Neural progenitor cell (in vitro differentiated cells): Measurements from ENCODE around the gene PITPNB. TPM values are rescaled to one million over a fixed set of nuclear protein-coding genes. Genes with fewer than 3 reads are reported as not detected.

Experiments
- DNase-seq: peaks from one replicate; pipeline ENCODE4 v3.0.0-alpha.2; 2016; ENCODE audit warnings: low spot score
- H2AFZ ChIP-seq: fragments of 200-600 bp; sonication (generic); replicated peaks from 2 replicates; pipeline ENCODE4 v1.6.1; 2016; ENCODE audit warnings: antibody characterized with exemption
- H3F3A ChIP-seq: fragments of 200-600 bp; sonication (generic); 2 replicates; pipeline ENCODE4 v1.6.1; 2016; ENCODE audit warnings: antibody characterized with exemption, low read depth
- H3K27ac ChIP-seq: fragments of 200-600 bp; sonication (generic); 2 replicates; pipeline ENCODE4 v1.5.1; 2016; ENCODE audit warnings: mild to moderate bottlenecking
- H3K27me3 ChIP-seq: fragments of 200-600 bp; sonication (generic); 2 replicates; pipeline ENCODE4 v1.6.1; 2016; ENCODE audit warnings: mild to moderate bottlenecking, moderate library complexity
- H3K36me3 ChIP-seq: fragments of 200-600 bp; sonication (generic); 2 replicates; pipeline ENCODE4 v1.5.1; 2016
- H3K4me1 ChIP-seq: fragments of 200-600 bp; sonication (generic); 2 replicates; pipeline ENCODE4 v1.6.1; 2016; ENCODE audit warnings: mixed run types
- H3K4me2 ChIP-seq: fragments of 200-600 bp; sonication (generic); 2 replicates; pipeline ENCODE4 v1.6.1; 2016
- H3K4me3 ChIP-seq: fragments of 200-600 bp; sonication (generic); 2 replicates; pipeline ENCODE4 v1.5.1; 2016
- H3K79me2 ChIP-seq: fragments of 200-600 bp; sonication (generic); 2 replicates; pipeline ENCODE4 v1.6.1; 2016; ENCODE audit warnings: low read depth
- H3K9ac ChIP-seq: fragments of 200-600 bp; sonication (generic); 2 replicates; pipeline ENCODE4 v1.6.1; 2016
- H3K9me3 ChIP-seq: fragments of 200-600 bp; sonication (generic); 2 replicates; pipeline ENCODE4 v1.5.1; 2016; ENCODE audit warnings: low read depth
- H4K20me1 ChIP-seq: fragments of 200-600 bp; sonication (generic); 2 replicates; pipeline ENCODE4 v1.6.1; 2016; ENCODE audit warnings: low read depth
- H3K27ac Mint-ChIP-seq: 3 replicates; pipeline ENCODE4 v1.8.0; 2021; ENCODE audit warnings: mixed read lengths
- H3K27me3 Mint-ChIP-seq: 2 replicates; pipeline ENCODE4 v1.8.0; 2022; ENCODE audit warnings: low read depth, mild to moderate bottlenecking, inconsistent platforms, moderate library complexity, mixed read lengths; ENCODE audit not compliant: insufficient read depth
- H3K36me3 Mint-ChIP-seq: 3 replicates; pipeline ENCODE4 v1.8.0; 2021; ENCODE audit warnings: mixed read lengths
- H3K4me1 Mint-ChIP-seq: 3 replicates; pipeline ENCODE4 v1.8.0; 2021; ENCODE audit warnings: mixed read lengths
- H3K4me3 Mint-ChIP-seq: 3 replicates; pipeline ENCODE4 v1.8.0; 2021; ENCODE audit warnings: mild to moderate bottlenecking, moderate library complexity, mixed read lengths
- H3K9me3 Mint-ChIP-seq: 3 replicates; pipeline ENCODE4 v1.8.0; 2020; ENCODE audit warnings: mixed read lengths
- CTCF ChIP-seq: fragments of 200-600 bp; sonication (generic); IDR thresholded peaks from 2 replicates; pipeline ENCODE4 v1.5.1; 2017; ENCODE audit warnings: antibody characterized with exemption, mild to moderate bottlenecking
- EZH2 ChIP-seq: fragments of 200-600 bp; sonication (generic); IDR thresholded peaks from 2 replicates; pipeline ENCODE4 v1.6.1; 2017; ENCODE audit warnings: antibody characterized with exemption, mild to moderate bottlenecking, moderate library complexity
- EZH2phosphoT487 ChIP-seq: fragments of 200-600 bp; sonication (generic); IDR thresholded peaks from 2 replicates; pipeline ENCODE4 v1.6.1; 2017; ENCODE audit warnings: antibody characterized with exemption
- total RNA-seq: library from RNA; depleted of rRNA; stranded (reverse); fragments of >200 nt; gene quantifications from 2 replicates; pipeline ENCODE4 v1.2.3, GENCODE V29; 2015; ENCODE audit warnings: low replicate concordance

Gene PITPNB
- total RNA-seq, 1 donor from 2014 or later: 32.5 TPM

- TF ChIP-seq EZH2phosphoT487: no peak
- TF ChIP-seq CTCF: no peak
- TF ChIP-seq EZH2: no peak
- H3K4me2 ChIP-seq: no peak overlapping the region
- no peaks in the 10 kb centered on the region for H3K4me1 ChIP-seq
- H3K27ac ChIP-seq: no peak overlapping the region
- H3K9me3 ChIP-seq: no peaks in the 10 kb centered on the region
- H2AFZ ChIP-seq: no peak overlapping the region
- Mint-ChIP-seq H3K27me3 (no peaks in the 10 kb centered on the region), H3K27ac (no peak overlapping the region), H3K36me3 (peaks cover 16% of the 10 kb centered on the region), H3K4me3 (no peak overlapping the region), H3K4me1 (peaks cover 7% of the 10 kb centered on the region), H3K9me3 (no peaks in the 10 kb centered on the region)
- no peak for DNase-seq
- peaks cover 62% of the 10 kb centered on the region for H4K20me1 ChIP-seq
- H3K9ac ChIP-seq: no peak overlapping the region
- H3K27me3 ChIP-seq: no peaks in the 10 kb centered on the region
- peaks cover 66% of the 10 kb centered on the region for H3K79me2 ChIP-seq
- peaks cover 10% of the 10 kb centered on the region for H3K36me3 ChIP-seq
- peaks cover 4% of the 10 kb centered on the region for H3F3A ChIP-seq
- no peak overlapping the region for H3K4me3 ChIP-seq
Observed at GRCh38 chr22:27912101-27912500, 7.0 kb downstream of the PITPNB start.

- Histone ChIP-seq H3K4me1 (no peaks in the 10 kb centered on the region), H3K27me3 (no peaks in the 10 kb centered on the region), H3F3A (peaks cover 4% of the 10 kb centered on the region), H2AFZ (no peak overlapping the region), H3K79me2 (peaks cover 62% of the 10 kb centered on the region), H3K36me3 (peaks cover 10% of the 10 kb centered on the region), H3K4me2 (no peak overlapping the region), H3K9ac (no peak overlapping the region), H3K4me3 (no peak overlapping the region), H4K20me1 (peaks cover 56% of the 10 kb centered on the region), H3K27ac (no peak overlapping the region), H3K9me3 (no peaks in the 10 kb centered on the region)
- Mint-ChIP-seq H3K27ac (no peak overlapping the region), H3K4me3 (no peak overlapping the region), H3K27me3 (no peaks in the 10 kb centered on the region), H3K36me3 (peaks cover 18% of the 10 kb centered on the region), H3K4me1 (peaks cover 3% of the 10 kb centered on the region), H3K9me3 (no peaks in the 10 kb centered on the region)
- TF ChIP-seq CTCF (no peak), EZH2phosphoT487 (no peak)
- DNase-seq: no peak
Observed at GRCh38 chr22:27911330-27911729, 7.7 kb downstream of the PITPNB start.

DNA sequence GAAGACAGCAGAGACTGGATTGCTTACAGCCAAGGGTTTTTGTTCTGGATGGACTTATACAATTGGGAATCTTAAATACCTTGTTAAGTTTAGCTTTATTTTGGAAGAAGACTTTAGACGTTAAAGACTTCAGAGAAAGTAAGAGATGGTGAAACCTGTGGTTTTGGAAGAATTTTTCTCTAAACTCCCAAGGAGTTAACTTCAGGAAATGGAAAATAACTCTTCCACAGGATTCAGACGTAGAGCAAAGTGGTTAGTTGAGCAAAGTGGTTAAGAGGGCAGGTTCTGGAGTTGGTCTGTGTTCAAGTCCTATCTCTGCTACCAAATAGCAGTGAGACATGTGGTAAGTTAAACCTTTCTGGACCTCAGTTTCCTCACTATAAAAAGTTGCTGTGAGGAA, 12.8 kb downstream of the PITPNB start:
- Mint-ChIP-seq H3K9me3 (no peaks in the 10 kb centered on the region), H3K4me1 (no peaks in the 10 kb centered on the region), H3K27me3 (no peaks in the 10 kb centered on the region), H3K27ac (no peak overlapping the region), H3K4me3 (no peak overlapping the region), H3K36me3 (peaks cover 23% of the 10 kb centered on the region)
- no peak overlapping the region for H3K4me2 ChIP-seq
- TF ChIP-seq EZH2phosphoT487 (no peak), CTCF (no peak), EZH2 (no peak)
- H4K20me1 ChIP-seq: peaks cover 24% of the 10 kb centered on the region
- H3K4me1 ChIP-seq: no peaks in the 10 kb centered on the region
- H3K9ac ChIP-seq: no peak overlapping the region
- no peak overlapping the region for H3K4me3 ChIP-seq
- H3K9me3 ChIP-seq: no peaks in the 10 kb centered on the region
- H3K27ac ChIP-seq: no peak overlapping the region
- H3K79me2 ChIP-seq: peaks cover 45% of the 10 kb centered on the region
- DNase-seq: no peak
- H2AFZ ChIP-seq: no peak overlapping the region
- H3K27me3 ChIP-seq: no peaks in the 10 kb centered on the region
- H3K36me3 ChIP-seq: peaks cover 10% of the 10 kb centered on the region
- H3F3A ChIP-seq: no peaks in the 10 kb centered on the region

DNA sequence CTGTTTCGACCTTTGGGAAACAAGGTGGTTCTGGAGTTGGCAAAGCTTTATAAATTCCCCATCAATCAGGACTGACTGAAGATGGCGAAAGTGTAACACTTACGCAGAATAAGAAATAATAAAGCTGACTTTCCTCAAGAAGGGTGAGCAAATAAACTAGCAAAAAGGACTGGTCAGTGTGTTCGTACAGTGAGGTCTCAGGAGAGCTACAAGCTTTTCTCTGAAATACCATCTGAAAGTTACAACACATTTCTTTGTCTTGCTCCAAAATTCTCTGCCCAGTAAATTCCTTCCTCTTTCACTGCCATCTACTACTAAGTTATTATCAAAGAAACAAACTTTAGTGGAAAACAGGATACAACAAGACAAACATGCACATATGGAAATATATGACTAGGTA, 13.4 kb downstream of the PITPNB start:
- no peak overlapping the region for H3K27ac ChIP-seq
- H3F3A ChIP-seq: no peaks in the 10 kb centered on the region
- Mint-ChIP-seq H3K9me3 (no peaks in the 10 kb centered on the region), H3K27ac (no peak overlapping the region), H3K36me3 (peaks cover 22% of the 10 kb centered on the region), H3K4me1 (no peaks in the 10 kb centered on the region), H3K4me3 (no peak overlapping the region), H3K27me3 (no peaks in the 10 kb centered on the region)
- no peak overlapping the region for H2AFZ ChIP-seq
- no peak overlapping the region for H3K4me3 ChIP-seq
- no peak for DNase-seq
- H3K9me3 ChIP-seq: no peaks in the 10 kb centered on the region
- H4K20me1 ChIP-seq: peaks cover 23% of the 10 kb centered on the region
- no peak overlapping the region for H3K9ac ChIP-seq
- no peak overlapping the region for H3K4me2 ChIP-seq
- H3K4me1 ChIP-seq: no peaks in the 10 kb centered on the region
- TF ChIP-seq EZH2phosphoT487 (no peak), CTCF (no peak), EZH2 (no peak)
- no peaks in the 10 kb centered on the region for H3K27me3 ChIP-seq
- peaks cover 48% of the 10 kb centered on the region for H3K79me2 ChIP-seq
- H3K36me3 ChIP-seq: peaks cover 9% of the 10 kb centered on the region
